ENCODE data around the gene SLC23A3.

Gene SLC23A3

DNA sequence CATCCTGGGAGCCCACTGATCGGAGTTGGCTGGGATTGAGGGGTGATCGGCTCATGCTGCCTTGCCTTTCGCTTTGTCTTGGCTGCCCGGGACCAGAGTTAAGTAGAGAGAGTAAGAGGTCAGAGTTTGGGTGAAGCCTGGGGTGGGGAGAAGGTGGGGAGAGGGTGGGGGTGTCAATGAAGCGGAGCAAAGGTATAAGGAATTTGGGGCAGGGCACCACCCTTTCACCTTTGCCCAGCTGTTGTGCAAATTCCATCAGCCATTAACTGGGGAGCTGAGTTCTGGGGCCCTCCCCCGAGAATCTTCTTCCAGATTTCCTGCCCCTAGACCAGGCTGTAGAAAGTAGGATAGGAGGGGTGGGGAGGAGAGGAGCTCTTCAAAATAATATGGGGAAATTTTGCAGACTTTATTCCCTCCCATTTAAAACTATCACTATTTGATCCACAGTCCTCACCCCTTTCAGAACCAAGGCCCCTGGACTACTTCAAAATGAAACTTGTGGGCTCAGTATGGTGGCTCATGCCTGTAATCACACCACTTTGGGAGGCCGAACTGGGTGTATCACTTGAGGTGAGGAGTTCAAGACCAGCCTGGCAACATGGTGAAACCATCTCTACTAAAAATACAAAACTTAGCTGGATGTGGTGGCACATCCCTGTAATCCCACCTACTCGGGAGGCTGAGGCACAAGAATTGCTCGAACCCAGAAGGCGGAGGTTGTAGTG, at the start of gene SLC23A3:
Gene SLC23A3 (minus strand): TSS at position 100 of the 725 bp plus-strand sequence. CDS start 45 bp downstream, at position 55.
- TF ChIP-seq, protein P1, sequence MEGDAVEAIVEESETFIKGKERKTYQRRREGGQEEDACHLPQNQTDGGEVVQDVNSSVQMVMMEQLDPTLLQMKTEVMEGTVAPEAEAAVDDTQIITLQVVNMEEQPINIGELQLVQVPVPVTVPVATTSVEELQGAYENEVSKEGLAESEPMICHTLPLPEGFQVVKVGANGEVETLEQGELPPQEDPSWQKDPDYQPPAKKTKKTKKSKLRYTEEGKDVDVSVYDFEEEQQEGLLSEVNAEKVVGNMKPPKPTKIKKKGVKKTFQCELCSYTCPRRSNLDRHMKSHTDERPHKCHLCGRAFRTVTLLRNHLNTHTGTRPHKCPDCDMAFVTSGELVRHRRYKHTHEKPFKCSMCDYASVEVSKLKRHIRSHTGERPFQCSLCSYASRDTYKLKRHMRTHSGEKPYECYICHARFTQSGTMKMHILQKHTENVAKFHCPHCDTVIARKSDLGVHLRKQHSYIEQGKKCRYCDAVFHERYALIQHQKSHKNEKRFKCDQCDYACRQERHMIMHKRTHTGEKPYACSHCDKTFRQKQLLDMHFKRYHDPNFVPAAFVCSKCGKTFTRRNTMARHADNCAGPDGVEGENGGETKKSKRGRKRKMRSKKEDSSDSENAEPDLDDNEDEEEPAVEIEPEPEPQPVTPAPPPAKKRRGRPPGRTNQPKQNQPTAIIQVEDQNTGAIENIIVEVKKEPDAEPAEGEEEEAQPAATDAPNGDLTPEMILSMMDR (conservative IDR thresholded peaks at IDR 0.05; ENCODE audit: low read depth, low read length) = no peak
- no peak for DNase-seq (ENCODE audit: low read depth)
- H3K4me3 ChIP-seq (ENCODE audit: low read length) = no peak within 1 kb of the TSS

DNA sequence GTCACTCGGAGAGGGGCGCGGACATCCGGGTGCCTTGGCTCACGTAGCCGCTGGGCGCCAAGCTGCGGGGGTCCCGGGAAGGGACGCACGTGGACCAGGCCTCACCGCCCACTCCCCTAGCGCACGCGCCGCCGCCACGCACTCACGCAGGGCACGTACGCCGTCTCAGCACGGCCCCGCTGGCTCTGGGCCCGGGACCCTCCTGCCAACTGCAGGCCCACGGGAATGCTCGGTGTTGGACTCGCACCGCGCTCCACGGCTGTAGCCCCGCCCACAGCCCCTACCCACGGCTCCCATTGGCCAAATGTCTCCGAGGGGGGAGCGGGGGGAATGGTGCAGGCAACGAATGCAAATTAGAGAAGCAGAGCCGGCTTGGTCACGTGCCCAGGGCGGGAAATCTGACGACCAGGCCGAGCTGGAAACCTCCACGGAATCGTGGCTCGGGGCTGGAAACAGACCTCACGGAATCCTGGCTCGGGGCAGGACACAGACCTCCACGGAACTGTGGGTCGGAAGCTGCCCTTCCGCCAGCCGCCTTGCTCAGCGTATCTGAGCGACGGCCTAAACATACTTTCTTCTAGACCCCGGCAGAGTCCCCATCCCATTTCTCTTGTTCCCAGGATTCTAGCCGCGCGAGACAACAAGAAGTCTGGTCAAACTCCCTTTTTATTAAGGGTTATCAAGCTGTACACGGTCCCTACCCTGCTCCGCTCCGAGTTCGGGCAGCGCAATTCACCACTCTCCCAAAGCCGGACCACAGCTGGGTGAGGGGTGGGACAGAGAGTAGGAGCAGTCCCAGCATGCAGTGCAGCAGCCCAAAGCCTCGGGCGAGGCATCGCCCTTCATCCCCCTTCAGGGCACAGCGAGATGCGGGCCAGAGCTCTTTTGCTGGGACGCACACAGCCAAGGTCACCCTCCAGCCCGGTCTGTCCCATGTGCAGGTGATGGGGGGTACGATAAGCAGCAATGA, 49.2 kb upstream of the SLC23A3 start, which contains the start of gene ABCB6:
Gene ABCB6 (minus strand): TSS at position 227 of the 970 bp plus-strand sequence. CDS start 285 bp downstream, outside the sequence.
- peak; percentile 68 for DNase-seq (ENCODE audit: low read depth)
- H3K4me3 ChIP-seq (ENCODE audit: low read length) = peak within 1 kb of the TSS; percentile 39
- TF ChIP-seq, protein P1 (conservative IDR thresholded peaks at IDR 0.05; ENCODE audit: low read depth, low read length) = no peak

GRCh38 chr2:219218217-219218731, 48.4 kb upstream of the SLC23A3 start:
- H3K4me3 ChIP-seq (ENCODE audit: low read length) = peak overlapping the region; percentile 39
- peak; percentile 28 for DNase-seq (ENCODE audit: low read depth)
- TF ChIP-seq, protein P1 (conservative IDR thresholded peaks at IDR 0.05; ENCODE audit: low read depth, low read length) = no peak

GRCh38 chr2:219216535-219216915, 46.7 kb upstream of the SLC23A3 start:
- TF ChIP-seq, protein P1 (conservative IDR thresholded peaks at IDR 0.05; ENCODE audit: low read depth, low read length) = no peak
- DNase-seq (ENCODE audit: low read depth) = no peak
- no peak overlapping the region for H3K4me3 ChIP-seq (ENCODE audit: low read length)

DNA sequence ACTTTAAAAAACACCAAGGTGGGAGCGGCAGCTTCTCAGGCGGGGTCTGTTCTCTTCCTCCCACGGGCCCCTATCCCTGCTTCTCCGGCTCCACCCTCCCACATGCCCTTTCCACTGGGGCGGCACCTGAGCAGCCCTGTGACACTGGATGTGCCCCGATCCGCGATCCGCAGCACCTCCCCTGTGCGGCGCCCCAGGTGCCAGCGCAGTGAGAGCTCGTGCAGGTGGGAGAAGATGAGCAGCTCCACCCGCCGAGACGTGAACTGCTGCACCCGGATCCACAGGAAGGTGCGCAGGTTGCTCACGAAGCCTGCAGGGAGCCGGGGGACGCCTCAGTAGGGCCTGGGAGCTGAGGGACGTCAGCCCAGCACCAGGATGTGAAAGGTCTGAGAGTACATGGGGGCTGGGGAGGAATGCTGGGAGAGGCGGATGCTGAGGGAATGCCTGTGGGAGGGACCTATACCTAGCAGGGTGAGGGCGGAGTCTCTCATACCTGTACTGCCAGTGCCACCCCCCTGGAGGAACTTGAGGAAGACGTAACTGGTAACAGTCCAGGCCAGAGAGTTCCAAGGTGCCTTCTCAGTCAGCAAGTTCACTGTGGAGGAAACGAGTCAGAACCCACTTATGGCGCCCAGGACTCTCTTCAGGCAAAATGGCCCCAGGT, 46.2 kb upstream of the SLC23A3 start:
- H3K4me3 ChIP-seq (ENCODE audit: low read length) = no peak overlapping the region
- DNase-seq (ENCODE audit: low read depth) = no peak
- TF ChIP-seq, protein P1 (conservative IDR thresholded peaks at IDR 0.05; ENCODE audit: low read depth, low read length) = no peak

- TF ChIP-seq, protein P1 (conservative IDR thresholded peaks at IDR 0.05; ENCODE audit: low read depth, low read length) = no peak
- no peak overlapping the region for H3K4me3 ChIP-seq (ENCODE audit: low read length)
- DNase-seq (ENCODE audit: low read depth) = no peak
Observed at GRCh38 chr2:219214786-219215185, 45.0 kb upstream of the SLC23A3 start.

Measured in retinal pigment epithelial cell (primary cell).